Measurements from ENCODE around the gene ZNF853.

GRCh38 chr7:6608794-6609193, 6.6 kb upstream of the ZNF853 start:
- TF ChIP-seq CTCF (conservative IDR thresholded peaks at IDR 0.05; ENCODE audit: low read depth, low read length): no peak
- no peak for TF ChIP-seq EZH2 (IDR thresholded peaks at IDR 0.05; ENCODE audit: borderline replicate concordance, low read depth, low read length, poor library complexity, severe bottlenecking)
